SH-SY5Y (cell line): ENCODE measurements around the gene FRK.

Source experiments
- GATA2 ChIP-seq: IDR thresholded peaks from 2 replicates; pipeline ENCODE4 v1.6.1; 2011; ENCODE audit warnings: mild to moderate bottlenecking, low read depth, low read length
- GATA3 ChIP-seq: IDR thresholded peaks from 2 replicates; pipeline ENCODE4 v1.6.1; 2011; ENCODE audit warnings: low read depth, mild to moderate bottlenecking, low read length, moderate library complexity

Gene FRK

DNA sequence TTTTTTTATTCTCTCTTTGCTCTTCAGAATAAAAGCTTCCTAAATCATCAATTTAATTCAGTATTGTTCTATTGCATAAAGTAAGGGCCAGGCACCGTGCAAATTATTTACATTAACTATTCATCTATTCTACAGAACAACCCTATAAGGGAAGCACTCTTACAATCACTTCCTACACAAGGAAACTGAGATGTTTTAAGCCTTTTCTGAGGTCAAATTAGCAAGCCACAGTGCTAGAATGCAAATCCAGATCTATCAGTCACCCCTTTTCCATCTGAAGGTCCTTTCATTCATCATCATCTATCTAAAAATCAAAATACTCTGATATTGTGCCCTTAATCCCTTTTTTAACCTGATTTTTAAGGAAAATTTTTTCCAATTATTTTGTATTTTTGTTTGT lies 31.2 kb downstream of the FRK start:
- no peak for TF ChIP-seq GATA3
- no peak for TF ChIP-seq GATA2

DNA sequence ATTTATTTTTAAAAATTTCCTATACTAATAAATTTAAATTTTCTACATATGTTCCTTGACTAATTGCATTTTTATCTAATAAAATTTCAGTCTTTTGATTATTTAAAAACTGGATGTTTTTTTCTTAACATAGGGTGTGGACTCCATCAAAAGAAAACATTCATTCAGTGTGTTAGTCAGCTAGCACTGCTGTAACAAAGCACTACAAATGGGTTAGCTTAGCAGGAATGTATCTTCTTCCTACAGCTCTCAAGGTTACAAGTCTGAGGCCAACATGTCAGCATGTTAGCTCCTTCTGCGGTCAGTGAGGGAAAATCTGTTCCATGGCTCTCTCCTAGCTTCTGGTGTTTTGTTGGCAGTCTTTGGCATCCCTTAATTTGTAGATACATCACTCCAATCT lies 32.5 kb downstream of the FRK start:
- TF ChIP-seq GATA2 (no peak), GATA3 (no peak)

DNA sequence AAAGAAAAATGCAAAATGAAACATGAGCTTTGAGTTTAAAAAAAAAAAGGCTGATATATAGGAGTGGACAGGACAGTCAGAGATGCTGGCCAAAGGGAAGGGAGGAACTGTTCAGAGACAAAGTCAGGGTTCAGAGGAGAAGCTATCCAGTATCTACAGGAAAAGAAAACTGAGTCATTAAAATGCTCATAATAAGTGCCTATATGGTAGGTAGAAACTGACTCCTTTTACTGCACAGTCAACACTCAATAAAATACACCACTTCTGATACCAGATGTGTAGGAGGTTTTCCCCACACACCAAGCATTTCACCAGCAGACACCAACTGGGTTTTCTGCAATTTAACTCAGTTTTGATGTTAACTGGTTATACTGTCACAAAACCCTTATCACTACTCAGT lies 32.9 kb downstream of the FRK start:
- TF ChIP-seq GATA3 (no peak), GATA2 (no peak)

DNA sequence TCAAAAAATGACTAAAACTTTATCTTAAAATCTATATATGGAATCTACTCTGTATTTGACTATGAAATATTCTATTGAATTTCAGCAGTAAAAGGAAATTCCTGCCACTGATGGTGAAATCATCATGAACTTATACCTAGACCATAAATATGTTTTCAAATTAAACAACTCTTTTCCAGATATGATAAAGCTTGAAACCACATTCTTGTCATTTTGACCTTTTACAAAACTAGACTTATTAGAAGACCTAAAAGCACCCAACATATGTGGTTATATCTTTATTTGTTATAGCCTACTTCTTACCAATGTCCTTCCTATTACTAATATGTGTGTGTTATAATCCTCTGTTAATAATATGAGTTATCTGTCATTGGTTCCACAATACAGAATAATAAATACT lies 35.3 kb downstream of the FRK start:
- no peak for TF ChIP-seq GATA3
- TF ChIP-seq GATA2 = no peak

- TF ChIP-seq GATA2 (no peak), GATA3 (no peak)
Measured at GRCh38 chr6:116022841-116023445, 37.7 kb downstream of the FRK start.

DNA sequence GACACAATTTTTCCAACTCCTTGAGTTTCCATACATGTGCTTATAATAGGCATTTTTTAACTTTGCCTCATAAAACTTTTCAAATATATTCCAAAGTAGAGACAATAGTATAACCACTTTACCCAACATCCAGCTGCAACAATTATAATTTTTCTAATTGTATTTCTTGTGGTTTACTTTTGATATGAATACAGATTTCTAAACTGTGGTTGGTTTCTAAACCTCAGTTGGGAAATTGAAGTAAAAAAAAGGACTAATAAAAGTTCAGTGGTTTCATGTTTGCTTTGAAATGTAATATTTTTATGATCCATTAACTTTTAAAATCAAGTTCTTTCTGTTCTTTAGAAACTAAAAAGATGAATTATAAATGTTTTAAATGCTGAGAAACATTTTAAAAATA lies 40.0 kb downstream of the FRK start:
- TF ChIP-seq GATA3 = no peak
- no peak for TF ChIP-seq GATA2

GRCh38 chr6:116019428-116019827 lies 41.3 kb downstream of the FRK start:
- no peak for TF ChIP-seq GATA3
- no peak for TF ChIP-seq GATA2

DNA sequence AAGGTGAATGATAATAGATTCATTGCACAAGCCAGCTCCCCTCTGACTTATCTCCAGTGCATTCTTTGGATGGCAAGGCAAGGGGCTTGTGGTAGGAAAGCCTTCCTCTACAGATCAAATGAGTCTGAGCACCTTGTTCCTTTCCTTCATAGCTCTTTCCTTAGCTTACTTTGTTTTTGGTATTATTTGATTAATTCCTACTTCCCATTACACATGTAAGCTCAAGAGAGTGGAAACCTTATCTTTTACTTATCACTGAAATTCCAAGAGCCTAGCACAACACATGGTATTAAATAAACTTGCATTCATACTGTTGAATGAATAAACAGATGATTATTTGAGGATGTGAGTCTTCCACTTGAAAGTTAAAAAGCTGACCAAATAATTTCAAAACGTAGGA lies 41.7 kb downstream of the FRK start:
- TF ChIP-seq GATA2 (no peak), GATA3 (no peak)

DNA sequence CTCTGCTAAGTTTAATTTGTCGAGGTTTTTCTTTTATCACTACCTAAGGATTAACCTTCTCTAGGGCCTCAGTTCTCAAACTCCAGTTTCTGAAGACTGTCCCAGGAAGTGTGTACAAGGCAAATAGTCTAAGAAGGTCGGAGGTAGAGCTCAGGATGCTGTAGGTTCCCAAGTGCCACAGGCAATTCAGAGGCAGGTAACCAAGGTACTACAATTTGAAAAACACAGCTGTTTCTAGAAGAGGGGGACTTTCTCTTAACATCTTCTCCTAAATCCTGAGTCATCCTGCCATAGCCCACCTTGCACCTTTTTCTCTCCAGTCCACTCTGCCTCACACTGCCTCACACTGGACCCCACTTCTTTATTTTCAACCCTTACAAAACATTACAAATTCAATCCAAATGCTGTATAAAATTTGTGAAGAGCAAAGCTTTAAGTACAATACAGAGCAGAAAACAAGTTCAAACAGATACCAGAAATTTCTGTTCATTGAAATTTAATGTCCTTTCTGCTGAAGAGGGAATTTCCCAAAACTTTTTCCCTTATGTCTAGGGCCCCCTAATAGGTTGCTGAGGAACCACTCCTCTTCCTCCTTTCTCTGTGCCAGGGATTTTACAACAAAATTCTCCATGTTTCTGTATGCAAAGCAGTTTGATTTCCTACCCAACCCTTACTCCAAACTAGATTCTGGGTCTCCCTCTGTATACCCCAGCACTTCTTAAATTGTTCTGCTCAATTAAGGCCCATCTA lies 43.0 kb downstream of the FRK start:
- TF ChIP-seq GATA3 = no peak
- TF ChIP-seq GATA2 = no peak

DNA sequence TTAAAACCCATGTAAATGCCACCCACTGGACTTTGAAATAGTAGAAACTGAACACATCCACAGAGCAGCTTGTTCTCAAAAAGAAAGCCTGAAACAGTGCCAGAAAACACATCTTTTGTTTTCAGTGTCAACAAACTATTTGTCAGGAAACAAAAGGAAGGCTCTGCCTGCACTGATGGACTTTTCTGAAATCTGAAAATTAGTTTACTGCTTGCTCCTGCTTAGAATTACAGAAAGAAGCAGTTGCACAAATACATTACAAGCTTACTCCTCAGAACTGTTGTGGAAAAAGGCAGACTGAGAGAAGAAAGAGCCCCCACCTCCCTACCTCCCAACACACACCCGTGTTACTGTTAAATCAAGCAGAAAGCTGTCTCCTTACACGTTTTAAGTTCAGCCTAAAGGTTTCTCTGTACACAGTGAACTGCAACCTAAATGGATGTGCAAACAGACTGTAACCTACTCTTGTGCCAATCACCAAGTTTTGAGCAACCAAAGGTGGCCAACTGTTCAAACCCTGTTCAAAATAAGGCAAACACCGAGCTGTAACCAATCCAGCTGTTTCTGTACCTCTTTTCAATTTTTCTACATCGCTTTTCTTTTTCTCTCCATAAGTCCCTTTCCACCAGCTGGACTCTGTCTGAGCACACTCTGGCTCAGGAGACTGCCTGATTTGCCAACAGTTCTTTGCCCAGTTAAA lies 43.7 kb downstream of the FRK start:
- no peak for TF ChIP-seq GATA3
- no peak for TF ChIP-seq GATA2

GRCh38 chr6:116015983-116016382 lies 44.7 kb downstream of the FRK start:
- TF ChIP-seq GATA3 = no peak
- TF ChIP-seq GATA2 = no peak

GRCh38 chr6:116015561-116015960 lies 45.1 kb downstream of the FRK start:
- no peak for TF ChIP-seq GATA2
- TF ChIP-seq GATA3 = no peak

- TF ChIP-seq GATA2 (no peak), GATA3 (no peak)
Measured at GRCh38 chr6:116012951-116013350, 47.7 kb downstream of the FRK start.

GRCh38 chr6:116012471-116012949 lies 48.2 kb downstream of the FRK start:
- TF ChIP-seq GATA2 (no peak), GATA3 (no peak)

GRCh38 chr6:116011520-116011919 lies 49.2 kb downstream of the FRK start:
- no peak for TF ChIP-seq GATA2
- no peak for TF ChIP-seq GATA3
